HG02938 (cell line): ENCODE measurements around the gene CC2D2B.
A peak's percentile ranks its signal among the peaks of the same experiment; 100 is the strongest.
"Not testable (repeated sequence)": the region's sequence is repeated elsewhere in the genome, so short reads cannot be mapped to it uniquely, and the experiment has no call there.

Experiments used
- ATAC-seq: cut with Tn5 transposase; IDR thresholded peaks from one replicate; pipeline ENCODE4 v1.9.1; 2021; ENCODE audit warnings: mild to moderate bottlenecking, moderate library complexity; ENCODE audit not compliant: unreplicated experiment

CC2D2B gene

GRCh38 chr10:95905897-95906580 is 1.7 kb upstream of the CC2D2B start:
- not testable (repeated sequence) for ATAC-seq

DNA sequence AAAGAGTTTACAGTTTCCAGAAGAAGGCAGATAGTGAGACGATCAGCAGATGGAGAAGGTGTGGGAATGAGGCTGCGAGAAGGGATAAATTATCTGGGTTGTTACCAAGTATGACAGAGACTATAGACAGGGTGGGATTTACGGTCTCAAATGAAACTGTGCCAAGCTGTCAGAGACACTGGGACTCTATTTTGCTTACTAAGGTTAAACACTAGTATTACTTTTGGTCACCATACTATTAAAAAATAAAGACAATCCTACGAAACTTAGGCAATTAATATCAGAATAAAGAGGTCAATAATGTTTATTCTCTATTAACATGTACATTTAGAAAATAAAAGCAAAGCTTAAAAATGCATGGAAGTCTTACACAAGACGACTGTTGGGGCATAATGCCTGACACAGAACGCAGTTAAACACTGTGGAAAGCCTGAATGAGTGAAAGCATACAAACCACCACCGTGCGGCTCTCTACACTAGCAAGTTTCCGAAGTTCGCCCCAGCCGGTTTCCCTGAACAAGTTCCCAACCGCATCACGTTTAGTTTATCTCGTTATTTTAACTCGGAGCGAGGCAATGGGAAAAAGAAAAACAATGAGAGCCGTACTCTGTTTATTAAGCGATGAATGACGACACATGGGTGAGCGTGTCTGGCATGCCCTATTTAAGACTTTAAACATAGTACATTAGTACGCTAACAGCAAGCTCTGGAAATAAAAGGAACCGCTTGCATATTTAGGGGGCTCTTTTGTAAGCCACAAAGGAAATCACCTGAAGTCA is 909 bp upstream of the CC2D2B start:
- ATAC-seq = peak; percentile 50

DNA sequence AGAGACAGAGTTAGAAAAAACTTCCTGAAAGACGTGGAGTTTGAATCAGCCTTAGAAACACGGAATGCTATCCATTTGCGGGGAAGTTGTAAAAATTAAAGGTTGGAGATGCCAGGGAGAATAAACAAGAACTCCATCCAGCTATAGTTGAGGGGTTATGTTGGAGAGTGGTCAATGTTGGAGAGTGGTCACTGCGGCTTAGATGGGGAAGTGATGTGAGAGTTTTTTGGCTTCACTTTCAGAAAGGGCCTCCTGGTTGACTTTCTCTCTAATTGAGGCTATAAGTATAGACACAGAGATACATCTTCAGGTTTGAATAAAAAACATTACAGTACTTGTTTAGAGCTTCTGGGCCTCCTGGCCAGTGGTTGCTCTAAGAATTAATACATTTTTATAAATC is 675 bp downstream of the CC2D2B start:
- no peak for ATAC-seq

- no peak for ATAC-seq
These were observed 1.8 kb downstream of the CC2D2B start for GRCh38 chr10:95909561-95909960.

DNA sequence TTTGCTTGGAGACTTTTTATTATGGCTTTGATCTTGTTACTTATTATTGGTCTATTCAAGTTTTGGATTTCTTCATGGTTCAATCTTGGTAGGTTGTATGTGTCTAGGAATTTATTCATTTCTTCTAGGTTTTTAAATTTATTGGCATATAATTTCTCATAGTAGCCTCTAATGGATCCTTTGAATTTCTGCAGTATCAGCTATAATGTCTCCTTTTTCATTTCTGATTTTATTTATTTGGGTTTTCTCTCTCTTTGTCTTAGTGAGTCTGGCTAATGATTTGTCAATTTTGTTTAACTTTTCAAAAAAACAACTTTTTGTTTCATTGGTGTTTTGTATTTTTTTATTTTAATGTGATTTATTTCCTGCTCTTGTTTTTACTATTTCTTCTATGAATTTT is 8.3 kb downstream of the CC2D2B start:
- not testable (repeated sequence) for ATAC-seq

DNA sequence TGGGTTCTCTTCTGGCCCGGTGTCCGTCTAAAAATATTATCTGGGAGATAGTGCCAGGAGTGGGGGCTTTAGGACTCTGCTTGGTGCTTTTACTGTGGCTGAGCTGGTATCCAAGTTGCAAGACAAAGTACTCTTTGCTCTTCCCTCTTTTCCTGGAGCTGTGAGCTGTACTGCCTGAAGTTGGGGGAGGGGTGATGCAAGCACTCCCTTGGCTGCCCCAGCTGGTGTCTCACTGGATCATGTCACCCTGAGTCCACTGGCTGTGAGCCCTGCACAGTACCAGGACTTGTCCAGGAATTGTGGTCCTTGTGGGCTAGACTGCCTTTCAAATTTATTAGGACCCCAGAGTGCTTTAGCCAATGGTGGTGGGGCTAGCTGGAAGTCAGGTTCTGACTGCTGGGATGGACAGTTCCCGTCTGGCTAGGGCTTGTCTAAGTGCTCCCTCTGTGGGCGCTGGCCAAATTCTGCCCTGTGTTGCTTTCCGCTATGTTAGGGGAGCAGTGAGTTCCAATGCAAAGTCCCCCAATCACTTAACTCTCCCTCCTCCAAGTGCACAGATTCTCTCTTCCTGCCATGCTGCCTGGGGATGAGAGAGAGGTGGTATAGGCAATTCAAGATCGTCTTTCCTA is 13.1 kb downstream of the CC2D2B start:
- ATAC-seq = no peak

DNA sequence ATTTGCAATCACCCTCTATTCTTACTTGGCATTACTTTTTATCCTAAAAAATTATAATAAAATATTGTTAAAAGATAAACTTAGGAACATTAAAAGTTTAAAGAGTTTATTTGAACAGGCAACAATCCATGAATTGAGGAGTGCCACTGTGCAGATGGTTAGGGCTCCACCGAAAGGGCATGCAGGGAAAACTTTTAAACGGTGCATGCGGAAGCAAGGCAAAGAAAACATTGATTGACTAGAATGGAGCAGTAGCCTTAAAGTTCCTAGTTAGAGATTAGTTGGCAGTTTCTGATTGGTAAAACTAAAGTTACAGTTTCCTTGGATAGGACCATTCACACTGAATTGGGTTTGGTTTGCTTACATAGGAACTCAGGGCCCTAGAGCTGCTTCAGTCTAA is 17.3 kb downstream of the CC2D2B start:
- no peak for ATAC-seq

DNA sequence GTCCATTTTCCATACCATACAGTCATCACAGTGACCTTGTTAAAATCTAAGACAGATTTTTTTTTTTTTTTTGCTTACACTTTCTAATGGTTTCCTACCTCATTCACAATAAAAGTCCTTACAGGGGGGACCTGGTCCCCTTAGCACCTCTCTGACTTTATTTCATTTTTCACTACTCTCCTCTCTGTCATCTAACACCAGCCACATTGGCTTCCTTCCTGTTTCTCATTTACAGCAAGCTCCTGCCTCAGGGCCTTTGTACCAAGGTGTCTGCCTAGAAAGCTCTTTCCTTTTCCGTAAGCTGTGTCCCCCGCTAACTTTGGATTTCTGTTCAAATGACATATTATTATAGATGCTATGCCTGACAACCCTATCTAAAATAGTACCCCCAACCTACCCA is 27.7 kb downstream of the CC2D2B start:
- ATAC-seq = no peak

DNA sequence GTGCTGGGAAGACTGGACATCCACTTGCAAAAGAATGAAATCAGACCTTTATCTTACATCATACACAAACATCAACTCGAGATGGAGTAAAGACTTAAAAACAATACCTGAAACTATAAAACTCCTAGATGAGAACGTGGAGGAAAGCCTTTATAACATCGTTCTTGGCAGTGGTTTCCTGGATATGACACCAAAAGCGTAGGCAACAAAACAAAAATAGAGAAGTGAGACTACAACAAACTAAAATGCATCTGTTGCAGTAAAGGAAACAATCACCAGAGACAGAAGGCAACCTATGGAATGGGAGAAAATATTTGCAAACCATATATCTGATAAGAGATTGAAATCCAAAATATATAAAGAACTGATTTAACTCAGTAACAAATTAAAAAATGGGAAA is 33.3 kb downstream of the CC2D2B start:
- ATAC-seq = no peak

GRCh38 chr10:95963202-95963990 is 55.6 kb downstream of the CC2D2B start:
- ATAC-seq = no peak

- ATAC-seq = no peak
These were observed 56.2 kb downstream of the CC2D2B start for GRCh38 chr10:95963991-95964389.

DNA sequence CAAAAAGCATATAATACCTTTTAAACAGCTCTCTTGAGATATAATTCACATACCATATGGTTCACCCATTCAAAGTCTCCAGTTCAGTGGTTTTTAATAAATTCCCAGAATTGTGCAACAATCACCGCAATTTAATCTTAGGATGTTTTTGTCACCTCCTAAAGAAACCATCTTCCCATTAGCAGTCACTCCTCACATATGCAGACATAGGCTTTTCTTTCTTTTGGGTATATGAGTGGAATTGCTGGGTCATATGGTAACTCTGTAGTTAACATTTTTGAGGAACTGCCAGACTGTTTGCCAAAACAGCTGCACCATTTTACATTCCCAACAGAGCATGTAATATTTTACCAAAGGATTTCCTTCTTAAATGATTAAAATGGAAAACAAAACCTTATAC is 57.0 kb downstream of the CC2D2B start:
- no peak for ATAC-seq

GRCh38 chr10:95976362-95977229 is 68.8 kb downstream of the CC2D2B start:
- ATAC-seq = no peak

GRCh38 chr10:95982200-95982599 is 74.4 kb downstream of the CC2D2B start:
- ATAC-seq = no peak

- peak; percentile 97 for ATAC-seq
These were observed 80.1 kb downstream of the CC2D2B start for GRCh38 chr10:95987685-95988426.

DNA sequence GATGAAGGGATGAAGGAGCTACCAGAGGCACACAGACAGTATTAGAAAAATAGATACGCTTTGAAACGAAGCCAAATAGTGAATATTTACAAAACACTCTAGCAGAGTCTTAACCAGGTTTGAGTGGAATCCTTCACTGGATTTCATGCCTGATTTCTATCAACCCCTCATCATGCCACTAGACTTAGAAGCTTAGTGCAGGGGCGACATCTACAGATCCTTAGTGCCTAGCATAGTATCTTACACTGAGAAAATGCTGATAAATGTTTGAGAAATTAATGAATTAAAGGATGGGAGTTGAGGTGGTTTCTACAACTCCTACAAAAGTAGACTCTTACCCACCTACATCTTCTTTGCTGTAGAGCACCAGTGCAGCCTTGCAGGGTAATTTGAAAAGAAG is 80.9 kb downstream of the CC2D2B start:
- no peak for ATAC-seq

- not testable (repeated sequence) for ATAC-seq
These were observed 86.6 kb downstream of the CC2D2B start for GRCh38 chr10:95994376-95994775.

DNA sequence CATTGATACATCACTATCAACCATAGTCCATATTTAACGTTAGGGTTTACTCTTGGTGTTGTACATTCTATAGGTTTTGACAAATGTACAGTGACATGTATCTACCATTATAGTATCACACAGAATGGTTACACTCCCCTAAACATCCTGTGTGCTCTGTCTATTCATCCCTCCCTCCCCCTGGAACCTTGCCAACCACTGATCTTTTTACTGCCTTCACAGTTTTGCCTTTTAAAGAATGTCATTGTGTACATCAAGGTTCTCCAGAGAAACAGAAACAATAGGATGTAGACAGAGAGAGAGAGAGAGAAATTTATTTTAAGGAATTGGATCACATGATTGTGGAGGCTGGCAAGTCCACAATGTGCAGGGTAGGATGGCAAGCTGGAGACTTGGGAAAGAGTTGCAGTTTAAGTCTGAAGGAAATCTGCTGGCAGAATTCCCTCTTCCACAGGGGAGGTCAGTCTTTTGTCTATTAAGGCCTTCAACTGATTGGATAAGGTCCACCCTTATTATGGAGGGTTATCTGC is 90.5 kb downstream of the CC2D2B start:
- no peak for ATAC-seq

DNA sequence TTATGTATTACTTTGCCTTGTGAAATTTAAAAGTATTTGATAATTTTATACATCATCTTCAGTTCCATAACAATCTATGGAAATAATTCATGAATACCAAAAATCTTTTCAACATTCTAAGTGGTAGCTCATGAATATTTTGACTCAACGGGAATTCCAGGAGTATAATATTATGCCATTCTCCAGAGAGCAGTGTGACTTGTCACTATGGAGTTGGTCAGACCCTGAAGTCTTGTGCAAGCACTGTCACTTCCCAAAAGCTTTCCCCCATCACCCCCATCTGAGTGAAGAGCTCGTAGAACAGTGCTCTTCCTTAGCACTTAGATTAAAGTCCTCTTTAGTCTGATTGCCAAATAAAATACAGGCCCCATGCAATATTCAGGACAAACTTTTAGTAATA is 106.2 kb downstream of the CC2D2B start:
- ATAC-seq = no peak
